PFSK-1 (cell line): ENCODE data around the gene WIPI1.

Experiments used
- FOXP2 ChIP-seq: optimal IDR thresholded peaks from 2 replicates; pipeline ENCODE3; 2011; ENCODE audit warnings: borderline replicate concordance, control low read depth, inconsistent platforms; ENCODE audit not compliant: insufficient read depth; ENCODE audit errors: extremely low read length, extremely low read depth
- POLR2AphosphoS5 ChIP-seq: IDR thresholded peaks from 2 replicates; pipeline ENCODE4 v1.6.1; 2012; ENCODE audit warnings: low read depth, mild to moderate bottlenecking, control low read depth, low read length, moderate library complexity
- REST ChIP-seq, 2 experiments: IDR thresholded peaks; 2 replicates each; pipeline versions ENCODE4 v1.6.1 to v1.8.0; 2011 to 2012; ENCODE audit warnings: low read depth in 2 of 2, low read length in 2 of 2, control low read depth in 1 of 2, inconsistent platforms in 1 of 2, mild to moderate bottlenecking in 1 of 2, moderate library complexity in 1 of 2; ENCODE audit not compliant: insufficient read depth in 1 of 2
- SIN3A ChIP-seq: IDR thresholded peaks from 2 replicates; pipeline ENCODE4 v1.6.1; 2012; ENCODE audit warnings: mild to moderate bottlenecking, low read length, moderate library complexity, borderline replicate concordance; ENCODE audit not compliant: insufficient read depth
- TAF1 ChIP-seq: IDR thresholded peaks from 2 replicates; pipeline ENCODE4 v1.6.1; 2012; ENCODE audit warnings: low read length, control low read depth, borderline replicate concordance; ENCODE audit not compliant: insufficient read depth

WIPI1 gene

GRCh38 chr17:68462381-68463210 is 5.3 kb upstream of the WIPI1 start:
- TF ChIP-seq REST (IDR thresholded peaks at IDR 0.05; ENCODE audit: insufficient read depth in 1 of 2, low read depth in 2 of 2, low read length in 2 of 2) (no peak), TAF1 (no peak), FOXP2 (no peak)

- no peak for TF ChIP-seq SIN3A
- no peak for TF ChIP-seq POLR2AphosphoS5
- no peak for TF ChIP-seq TAF1
- no peak for TF ChIP-seq FOXP2
- TF ChIP-seq REST (IDR thresholded peaks at IDR 0.05; ENCODE audit: insufficient read depth in 1 of 2, low read depth in 2 of 2, low read length in 2 of 2) = no peak
These were observed 4.3 kb upstream of the WIPI1 start for GRCh38 chr17:68461589-68461988.

- no peak for TF ChIP-seq FOXP2
- no peak for TF ChIP-seq TAF1
- no peak for TF ChIP-seq POLR2AphosphoS5
- no peak for TF ChIP-seq SIN3A
- TF ChIP-seq REST (IDR thresholded peaks at IDR 0.05; ENCODE audit: insufficient read depth in 1 of 2, low read depth in 2 of 2, low read length in 2 of 2) = no peak
These were observed 3.8 kb upstream of the WIPI1 start for GRCh38 chr17:68461122-68461539.

GRCh38 chr17:68460715-68461114 is 3.4 kb upstream of the WIPI1 start:
- TF ChIP-seq REST (IDR thresholded peaks at IDR 0.05; ENCODE audit: insufficient read depth in 1 of 2, low read depth in 2 of 2, low read length in 2 of 2) (no peak), SIN3A (no peak), FOXP2 (no peak), POLR2AphosphoS5 (no peak), TAF1 (no peak)

- no peak for TF ChIP-seq REST (IDR thresholded peaks at IDR 0.05; ENCODE audit: insufficient read depth in 1 of 2, low read depth in 2 of 2, low read length in 2 of 2)
- TF ChIP-seq SIN3A = no peak
- TF ChIP-seq POLR2AphosphoS5 = no peak
- TF ChIP-seq FOXP2 = no peak
- TF ChIP-seq TAF1 = no peak
These were observed 2.9 kb upstream of the WIPI1 start for GRCh38 chr17:68460146-68460545.
